Fibroblast of lung (primary cell): Measurements from ENCODE around the gene CELF3. TPM values are rescaled to one million over a fixed set of nuclear protein-coding genes. Genes with fewer than 3 reads are reported as not detected.

ENCODE experiments used
- DNase-seq, 2 donors: peaks; one replicate each; pipeline versions ENCODE4 v3.0.0 to v3.0.0-alpha.2; 2010; ENCODE audit warnings: low read depth in 2 of 2
- H2AFZ ChIP-seq: 2 replicates; pipeline ENCODE4 v1.5.1; 2012; ENCODE audit warnings: low read length, control low read depth, inconsistent platforms
- H3K27ac ChIP-seq: 2 replicates; pipeline ENCODE4 v1.5.1; 2011; ENCODE audit warnings: low read length, control low read depth; ENCODE audit not compliant: insufficient read depth
- H3K27me3 ChIP-seq: 2 replicates; pipeline ENCODE4 v1.5.1; 2011; ENCODE audit warnings: mild to moderate bottlenecking, low read length; ENCODE audit not compliant: control insufficient read depth, insufficient read depth
- H3K36me3 ChIP-seq: 2 replicates; pipeline ENCODE4 v1.5.1; 2011; ENCODE audit warnings: low read length; ENCODE audit not compliant: control insufficient read depth, insufficient read depth
- H3K4me1 ChIP-seq: 2 replicates; pipeline ENCODE4 v1.5.1; 2011; ENCODE audit warnings: low read length; ENCODE audit not compliant: control insufficient read depth, insufficient read depth; ENCODE audit errors: extremely low read depth
- H3K4me2 ChIP-seq: 2 replicates; pipeline ENCODE4 v1.5.1; 2011; ENCODE audit warnings: low read length, control low read depth; ENCODE audit not compliant: insufficient read depth; ENCODE audit errors: extremely low read depth
- H3K4me3 ChIP-seq, 4 experiments: fragments of 200-600 bp in 1 of 4; sonication (generic) in 1 of 4; replicated peaks in 1 of 4; 2 replicates each; pipeline ENCODE4 v1.5.1; 2011 to 2016; ENCODE audit warnings: low read length in 4 of 4, low read depth in 3 of 4, mild to moderate bottlenecking in 3 of 4, control low read depth in 2 of 4, inconsistent platforms in 1 of 4, mixed read lengths in 1 of 4; ENCODE audit not compliant: insufficient read depth in 1 of 4; ENCODE audit errors: control extremely low read depth in 1 of 4
- H3K79me2 ChIP-seq: 2 replicates; pipeline ENCODE4 v1.5.1; 2012; ENCODE audit warnings: mild to moderate bottlenecking, low read length, inconsistent platforms; ENCODE audit not compliant: control insufficient read depth, insufficient read depth
- H3K9ac ChIP-seq: 2 replicates; pipeline ENCODE4 v1.5.1; 2011; ENCODE audit warnings: mild to moderate bottlenecking, low read length, control low read depth; ENCODE audit not compliant: insufficient read depth
- H3K9me3 ChIP-seq: 2 replicates; pipeline ENCODE4 v1.5.1; 2012; ENCODE audit warnings: low read depth, low read length; ENCODE audit not compliant: control insufficient read depth, insufficient read depth
- H4K20me1 ChIP-seq: 2 replicates; pipeline ENCODE4 v1.5.1; 2011; ENCODE audit warnings: low read length; ENCODE audit not compliant: control insufficient read depth, insufficient read depth; ENCODE audit errors: extremely low read depth
- EZH2 ChIP-seq: IDR thresholded peaks from 2 replicates; pipeline ENCODE4 v1.5.1; 2012; ENCODE audit warnings: low read length, control low read depth, mild to moderate bottlenecking; ENCODE audit errors: missing control alignments
- polyA plus RNA-seq, 2 donors: library from polyadenylated mRNA; depleted of rRNA in 1 of 2; stranded (reverse) in 1 of 2; unstranded in 1 of 2; fragments of >200 nt; gene quantifications; 2 replicates each; pipeline ENCODE4 v1.2.1, GENCODE V29; 2011 to 2012; ENCODE audit warnings: missing spikeins in 1 of 2
- total RNA-seq: library from RNA; depleted of rRNA; stranded (reverse); fragments of >200 nt; gene quantifications from 2 replicates; pipeline ENCODE4 v1.2.1, GENCODE V29; 2014
- TF ChIP-seq, protein P1 (sequence below), 2 donors: IDR thresholded peaks in 1 of 2; conservative IDR thresholded peaks in 1 of 2; 1 replicate in 1 of 2; 2 replicates in 1 of 2; pipeline ENCODE4 v1.5.1; 2011 to 2012; ENCODE audit warnings: low read length in 2 of 2, control low read depth in 1 of 2, inconsistent platforms in 1 of 2, low read depth in 1 of 2, mild to moderate bottlenecking in 1 of 2

The CELF3 gene
- total and polyA plus RNA-seq, 2 donors (not counting 1 experiment from before 2014, with no cell fraction given) = not detected

DNA sequence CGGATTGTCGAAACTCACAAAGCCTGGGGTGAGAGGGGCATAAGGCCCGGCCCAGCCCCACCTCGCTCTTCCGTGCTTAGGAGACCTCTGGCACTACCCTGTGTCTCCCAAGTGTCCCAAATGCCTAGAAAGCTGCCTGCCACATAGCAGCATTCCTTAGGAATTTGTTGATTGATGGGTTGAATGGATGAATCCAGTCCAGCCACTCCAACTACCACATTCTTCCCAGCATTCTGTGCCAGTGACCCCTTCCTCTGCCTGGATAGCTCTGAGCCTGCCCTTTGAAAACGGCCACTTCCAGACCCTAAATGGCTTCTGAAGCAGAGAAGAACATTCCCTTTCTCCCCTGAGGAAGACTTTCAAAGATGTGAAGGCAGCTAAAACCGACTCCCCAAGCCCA, 11.5 kb downstream of the CELF3 start:
- Histone ChIP-seq H2AFZ (no peak overlapping the region), H3K27ac (no peak overlapping the region), H3K4me1 (no peaks in the 10 kb centered on the region), H4K20me1 (no peaks in the 10 kb centered on the region), H3K4me2 (no peak overlapping the region), H3K4me3 (no peak overlapping the region), H3K36me3 (no peaks in the 10 kb centered on the region), H3K79me2 (no peaks in the 10 kb centered on the region), H3K27me3 (no peaks in the 10 kb centered on the region), H3K9ac (no peak overlapping the region), H3K9me3 (no peaks in the 10 kb centered on the region)
- DNase-seq = no peak
- TF ChIP-seq, protein P1, sequence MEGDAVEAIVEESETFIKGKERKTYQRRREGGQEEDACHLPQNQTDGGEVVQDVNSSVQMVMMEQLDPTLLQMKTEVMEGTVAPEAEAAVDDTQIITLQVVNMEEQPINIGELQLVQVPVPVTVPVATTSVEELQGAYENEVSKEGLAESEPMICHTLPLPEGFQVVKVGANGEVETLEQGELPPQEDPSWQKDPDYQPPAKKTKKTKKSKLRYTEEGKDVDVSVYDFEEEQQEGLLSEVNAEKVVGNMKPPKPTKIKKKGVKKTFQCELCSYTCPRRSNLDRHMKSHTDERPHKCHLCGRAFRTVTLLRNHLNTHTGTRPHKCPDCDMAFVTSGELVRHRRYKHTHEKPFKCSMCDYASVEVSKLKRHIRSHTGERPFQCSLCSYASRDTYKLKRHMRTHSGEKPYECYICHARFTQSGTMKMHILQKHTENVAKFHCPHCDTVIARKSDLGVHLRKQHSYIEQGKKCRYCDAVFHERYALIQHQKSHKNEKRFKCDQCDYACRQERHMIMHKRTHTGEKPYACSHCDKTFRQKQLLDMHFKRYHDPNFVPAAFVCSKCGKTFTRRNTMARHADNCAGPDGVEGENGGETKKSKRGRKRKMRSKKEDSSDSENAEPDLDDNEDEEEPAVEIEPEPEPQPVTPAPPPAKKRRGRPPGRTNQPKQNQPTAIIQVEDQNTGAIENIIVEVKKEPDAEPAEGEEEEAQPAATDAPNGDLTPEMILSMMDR (conservative IDR thresholded peaks at IDR 0.05 in 1 of 2, IDR thresholded peaks at IDR 0.05 in 1 of 2; ENCODE audit: low read depth in 1 of 2, low read length in 2 of 2) = no peak
- TF ChIP-seq EZH2 = no peak

DNA sequence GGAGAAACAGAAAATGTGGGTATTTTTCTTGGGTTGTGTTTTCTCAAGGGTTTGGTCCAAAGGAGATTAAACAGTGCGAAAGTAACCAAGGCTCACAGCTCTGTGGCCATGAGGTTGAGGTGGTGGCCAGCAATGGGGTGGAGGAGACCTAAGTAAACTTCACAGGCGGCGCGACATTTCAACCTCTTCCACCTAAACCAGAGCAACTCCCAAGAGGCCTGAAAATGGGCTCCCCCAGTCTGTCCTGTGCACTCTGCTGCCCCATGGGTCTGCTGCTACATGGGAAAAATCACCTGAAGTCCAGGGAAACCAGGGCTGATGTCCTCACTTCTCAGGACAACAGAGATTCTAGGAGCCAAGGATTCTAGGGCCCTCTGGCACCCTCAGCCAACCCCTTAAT, 12.4 kb downstream of the CELF3 start:
- Histone ChIP-seq H3K4me3 (no peak overlapping the region), H3K9ac (no peak overlapping the region)
- DNase-seq = no peak

DNA sequence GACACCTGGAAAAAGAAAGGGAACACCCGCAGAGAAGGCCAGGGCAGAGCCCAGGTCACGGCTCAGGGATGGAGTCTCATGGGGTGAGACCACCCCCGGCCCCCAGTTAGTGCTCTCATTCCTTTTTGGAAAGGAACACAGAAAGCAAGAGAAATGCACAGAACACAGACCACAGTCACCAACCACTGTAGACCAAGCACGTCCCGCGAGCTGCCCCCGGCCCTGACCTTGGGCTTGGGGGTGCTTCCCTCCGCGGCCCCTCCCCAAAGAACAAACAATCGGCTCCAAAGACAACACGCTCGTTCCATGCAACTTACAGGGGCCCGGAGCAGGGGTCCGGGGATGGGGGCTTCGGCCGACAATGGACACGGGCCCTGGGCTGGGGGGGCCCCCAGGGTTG, 12.8 kb downstream of the CELF3 start:
- H3K36me3 ChIP-seq = no peaks in the 10 kb centered on the region
- no peaks in the 10 kb centered on the region for H3K4me1 ChIP-seq
- no peaks in the 10 kb centered on the region for H3K27me3 ChIP-seq
- H3K9ac ChIP-seq = no peak overlapping the region
- H3K9me3 ChIP-seq = no peaks in the 10 kb centered on the region
- DNase-seq = no peak
- no peak overlapping the region for H3K27ac ChIP-seq
- no peaks in the 10 kb centered on the region for H3K79me2 ChIP-seq
- no peak overlapping the region for H2AFZ ChIP-seq
- H3K4me3 ChIP-seq = no peak overlapping the region
- no peak overlapping the region for H3K4me2 ChIP-seq
- no peaks in the 10 kb centered on the region for H4K20me1 ChIP-seq
- TF ChIP-seq, protein P1 (conservative IDR thresholded peaks at IDR 0.05 in 1 of 2, IDR thresholded peaks at IDR 0.05 in 1 of 2; ENCODE audit: low read depth in 1 of 2, low read length in 2 of 2) = no peak
- TF ChIP-seq EZH2 = no peak

More for the DNA sequence above, 12.4 kb downstream of the CELF3 start:
- Histone ChIP-seq H2AFZ (no peak overlapping the region), H3K9me3 (no peaks in the 10 kb centered on the region), H3K4me1 (no peaks in the 10 kb centered on the region), H3K4me2 (no peak overlapping the region), H3K79me2 (no peaks in the 10 kb centered on the region), H3K36me3 (no peaks in the 10 kb centered on the region), H3K27me3 (no peaks in the 10 kb centered on the region), H3K27ac (no peak overlapping the region), H4K20me1 (no peaks in the 10 kb centered on the region)
- TF ChIP-seq, protein P1 (conservative IDR thresholded peaks at IDR 0.05 in 1 of 2, IDR thresholded peaks at IDR 0.05 in 1 of 2; ENCODE audit: low read depth in 1 of 2, low read length in 2 of 2) = no peak
- TF ChIP-seq EZH2 = no peak
